ENCODE results near the gene PLCD1. TPM values are rescaled to one million over a fixed set of nuclear protein-coding genes. Genes with fewer than 3 reads are reported as not detected.

Gene PLCD1
- polyA plus RNA-seq, 1 of the 3 experiments (the other 2 are of a cell fraction) = 20.2 TPM

- TF ChIP-seq USF1 (IDR thresholded peaks at IDR 0.05; ENCODE audit: borderline replicate concordance, low read depth) = no peak
Measured at GRCh38 chr3:38016847-38017444, 12.5 kb downstream of the PLCD1 start (continued).

DNA sequence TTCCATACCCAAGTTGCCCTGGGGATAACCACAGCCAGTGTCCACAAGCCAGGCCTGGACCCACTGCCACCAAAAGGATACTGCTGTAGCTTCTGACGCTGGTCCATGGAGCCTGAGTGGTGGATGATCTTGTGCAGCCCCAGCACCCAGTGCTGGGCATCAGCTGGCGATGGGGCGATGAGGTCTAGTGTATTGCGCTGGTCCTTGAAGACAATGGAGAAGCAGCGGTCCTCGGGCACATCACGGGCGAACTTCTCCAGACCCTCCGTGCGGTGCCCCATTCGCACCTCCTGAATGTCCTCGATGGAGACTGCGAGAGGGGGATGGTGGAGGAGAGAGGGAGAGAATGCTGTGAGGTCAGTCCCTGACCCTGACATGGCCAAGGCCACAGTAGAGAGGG, 13.0 kb downstream of the PLCD1 start:
- no peaks in the 10 kb centered on the region for H3K27me3 ChIP-seq (ENCODE audit: insufficient read depth)
- no peaks in the 10 kb centered on the region for H3K9me3 ChIP-seq
- no peak overlapping the region for H2AFZ ChIP-seq (ENCODE audit: low read depth)
- no peak for DNase-seq
- peaks cover 13 to 32% of the 10 kb centered on the region in 2 experiments for H3K36me3 ChIP-seq (replicated peaks in 1 of 2; ENCODE audit: control insufficient read depth in 1 of 2, insufficient read depth in 2 of 2, low read length in 1 of 2)
- no peaks in the 10 kb centered on the region for H4K20me1 ChIP-seq (ENCODE audit: insufficient read depth)
- CTCF ChIA-PET = interaction anchor here (1.1 to 5.3 kb wide), 3 partner anchors 10 to 50 kb away, joined by 3 to 27 read pairs (median 3); no protein-coding TSS in a partner anchor
- TF ChIP-seq SIN3A (IDR thresholded peaks at IDR 0.05; ENCODE audit: borderline replicate concordance, low read depth, low read length) (no peak), GATA2 (CRISPR knock-in tag; IDR thresholded peaks at IDR 0.05) (no peak), GABPA (IDR thresholded peaks at IDR 0.05; ENCODE audit: low read depth) (no peak), CTCF (IDR thresholded peaks at IDR 0.05) (no peak), MXI1 (IDR thresholded peaks at IDR 0.05; ENCODE audit: low read depth, low read length) (no peak), TAF1 (IDR thresholded peaks at IDR 0.05; ENCODE audit: borderline replicate concordance, low read depth, low read length) (no peak), USF1 (IDR thresholded peaks at IDR 0.05; ENCODE audit: borderline replicate concordance, low read depth) (no peak), FOSL2 (IDR thresholded peaks at IDR 0.05; ENCODE audit: borderline replicate concordance, low read depth) (no peak), EP300 (IDR thresholded peaks at IDR 0.05; ENCODE audit: borderline replicate concordance in 1 of 2, low read depth in 1 of 2, low read length in 1 of 2) (no peak), FOXM1 (IDR thresholded peaks at IDR 0.05; ENCODE audit: low read depth) (no peak), SMC3 (IDR thresholded peaks at IDR 0.05; ENCODE audit: low read depth, low read length) (no peak), ELF1 (IDR thresholded peaks at IDR 0.05) (no peak), IRF3 (IDR thresholded peaks at IDR 0.05; ENCODE audit: low read depth, low read length) (no peak), RFX5 (IDR thresholded peaks at IDR 0.05; ENCODE audit: low read length) (no peak), CHD2 (IDR thresholded peaks at IDR 0.05; ENCODE audit: low read length, partially characterized antibody) (no peak), PBX3 (IDR thresholded peaks at IDR 0.05) (no peak), TCF12 (IDR thresholded peaks at IDR 0.05) (no peak)
- no peak overlapping the region for H3K27ac ChIP-seq (ENCODE audit: low read depth in 2 of 2, low read length in 1 of 2)
- H3K4me1 ChIP-seq (ENCODE audit: control insufficient read depth in 1 of 2, insufficient read depth in 2 of 2, low read depth in 1 of 2, low read length in 1 of 2) = peaks cover 0 to 26% of the 10 kb centered on the region in 2 experiments; a peak in 1 of 4 replicates
- H3K79me2 ChIP-seq (ENCODE audit: insufficient read depth) = no peaks in the 10 kb centered on the region
- POLR2A ChIA-PET = no interaction called here
- no peak overlapping the region; a peak in 1 of 4 replicates for H3K4me3 ChIP-seq (ENCODE audit: low read depth in 2 of 2, low read length in 1 of 2)
- H3K9me2 ChIP-seq = no peaks in the 10 kb centered on the region
- 90% methylated on average over 7 of the region's 13 CpGs for WGBS (ENCODE audit: low lambda C conversion rate)
- no peak overlapping the region for H3K4me2 ChIP-seq
- H3K9ac ChIP-seq = no peak overlapping the region
- H3F3A ChIP-seq (replicated peaks; ENCODE audit: insufficient read depth) = peaks cover 8% of the 10 kb centered on the region
